Non-pigmented ciliary epithelial cell (primary cell): ENCODE measurements around the gene PRR27.
A peak's percentile ranks its signal among the peaks of the same experiment; 100 is the strongest.

Experiments
- DNase-seq: peaks from one replicate; pipeline ENCODE4 v3.0.0-alpha.2; 2010; ENCODE audit warnings: low read depth

The PRR27 gene

DNA sequence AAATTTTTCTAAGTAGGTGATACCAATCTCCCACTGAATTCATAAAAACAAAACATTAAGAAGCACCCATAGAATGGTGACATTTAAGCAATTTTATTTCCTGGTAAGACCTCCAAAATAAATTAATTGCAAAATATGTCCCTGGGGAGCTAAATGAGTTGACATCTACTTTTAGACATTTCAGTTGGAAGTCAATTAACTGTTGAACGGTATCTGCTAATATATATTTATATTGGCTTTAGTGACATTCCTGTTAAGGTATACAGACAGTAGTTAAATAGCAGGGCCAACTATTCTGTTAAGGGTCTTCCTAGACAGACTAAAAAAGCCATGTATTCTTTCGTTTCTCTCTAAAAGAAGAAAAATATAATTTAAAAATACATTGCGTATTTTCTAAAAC, at the start of gene PRR27:
Gene PRR27, plus strand, starts transcription at position 301 of the 400 bp plus-strand sequence. CDS start 139 bp downstream, outside the sequence.
- DNase-seq = no peak

DNA sequence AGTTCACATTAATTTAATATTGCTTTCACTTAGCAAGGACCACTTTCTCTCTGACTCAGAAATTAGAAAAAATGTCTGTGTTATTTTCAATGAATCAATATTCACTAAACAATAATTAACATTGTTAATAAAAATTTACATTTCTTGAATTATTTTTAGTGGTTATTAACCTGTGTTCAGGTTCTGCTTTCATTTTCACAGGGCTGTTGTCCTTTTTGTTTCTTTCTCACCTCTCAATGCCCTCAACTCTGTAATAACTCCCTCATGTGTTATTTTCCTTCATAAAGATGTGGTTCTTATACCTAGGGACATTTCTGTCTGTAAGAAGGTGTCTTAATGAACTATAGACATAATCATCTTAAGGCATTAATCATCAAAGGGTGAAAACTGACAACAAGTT, 43.1 kb upstream of the PRR27 start:
- no peak for DNase-seq

DNA sequence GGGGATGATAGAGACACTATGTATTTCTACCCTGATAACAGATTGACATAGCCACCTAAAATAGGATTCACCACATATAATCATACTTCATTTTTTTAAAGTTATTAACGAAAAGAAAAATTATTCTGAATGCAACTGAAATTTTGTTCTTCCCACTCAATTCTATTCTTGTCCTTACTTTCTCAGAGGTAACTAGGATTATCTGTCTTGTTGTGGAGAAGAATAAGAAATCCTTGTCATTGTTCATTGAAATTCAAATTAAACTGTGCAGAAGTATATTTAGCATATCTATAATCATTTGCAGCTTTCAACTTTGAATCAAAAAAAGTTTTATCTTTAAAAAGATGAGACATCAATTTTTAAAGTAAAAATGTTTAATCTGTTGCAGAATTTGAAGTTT, 40.4 kb upstream of the PRR27 start:
- DNase-seq = no peak

DNA sequence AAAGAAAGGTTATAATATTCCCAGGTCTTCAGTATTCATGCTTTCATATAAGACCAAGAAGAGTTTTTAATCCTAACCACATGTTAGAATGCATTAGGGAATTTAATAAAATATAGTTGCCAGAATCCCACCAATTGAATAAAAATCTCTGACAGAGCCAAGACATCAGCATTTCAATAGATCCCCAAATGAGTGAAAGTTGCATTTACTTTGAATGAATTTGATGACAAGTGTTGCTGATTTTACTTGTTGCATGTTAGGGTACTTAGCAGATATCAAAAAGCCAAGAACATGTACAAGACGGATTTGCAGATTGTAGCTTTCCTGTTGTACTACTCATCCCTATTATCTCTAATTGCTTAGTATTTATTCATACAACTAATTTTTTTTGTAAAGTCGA, 39.9 kb upstream of the PRR27 start:
- no peak for DNase-seq

DNA sequence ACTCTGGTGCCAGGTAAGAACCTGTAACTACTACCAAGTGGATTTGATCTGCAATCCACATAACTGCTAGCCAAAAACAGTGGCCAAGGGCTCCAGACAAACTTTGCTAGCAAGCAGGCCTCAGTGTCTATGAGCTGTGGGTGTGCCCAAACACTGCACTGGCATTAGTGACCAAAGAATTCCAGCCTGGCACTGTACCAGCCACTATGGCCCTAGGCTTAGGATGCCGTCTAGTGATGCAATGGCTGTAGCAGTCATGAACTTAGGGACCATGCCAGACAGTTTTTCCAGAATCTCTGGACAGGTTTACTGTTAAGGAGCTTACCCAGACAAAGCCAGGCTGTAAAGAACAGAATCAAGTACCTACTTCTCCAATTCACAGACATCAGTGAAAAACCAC, 33.7 kb upstream of the PRR27 start:
- no peak for DNase-seq

DNA sequence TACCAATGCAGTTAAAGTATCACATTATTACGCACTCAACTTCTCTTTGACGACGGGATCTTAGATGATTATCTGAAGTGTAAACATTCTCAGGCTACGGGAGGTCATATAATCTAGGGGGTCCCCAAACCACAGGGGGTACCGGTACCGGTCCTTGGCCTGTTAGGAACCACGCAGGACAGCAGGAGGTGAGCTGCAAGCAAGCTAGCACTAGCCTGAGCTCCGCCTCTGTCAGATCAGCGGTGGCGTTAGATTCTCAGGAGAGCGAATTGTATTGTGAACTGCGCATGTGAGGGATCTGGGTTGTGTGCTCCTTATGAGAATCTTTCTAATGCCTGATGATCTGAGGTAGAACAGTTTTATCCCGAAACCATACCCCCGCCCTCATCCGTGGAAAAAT, 20.6 kb upstream of the PRR27 start:
- DNase-seq = no peak

DNA sequence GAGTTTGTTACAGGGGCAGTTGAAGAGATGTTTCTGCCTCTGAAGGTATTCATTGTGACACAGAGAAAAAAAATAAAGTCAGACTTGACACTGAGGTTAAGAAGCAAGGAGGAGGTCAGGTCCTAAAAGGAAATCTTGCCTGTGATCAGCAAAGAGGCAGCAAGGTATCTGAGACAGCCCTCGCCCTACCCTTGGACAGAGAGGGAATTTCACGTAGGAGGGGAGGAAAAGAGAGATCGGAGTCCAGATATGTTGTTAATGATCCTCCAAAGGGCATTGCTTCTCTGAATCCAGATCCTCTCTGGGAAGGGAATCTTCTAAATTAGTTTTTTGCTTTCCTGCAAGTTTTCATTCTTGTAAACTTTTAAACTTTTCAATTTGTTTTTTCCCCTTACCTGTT, 15.3 kb upstream of the PRR27 start:
- no peak for DNase-seq

DNA sequence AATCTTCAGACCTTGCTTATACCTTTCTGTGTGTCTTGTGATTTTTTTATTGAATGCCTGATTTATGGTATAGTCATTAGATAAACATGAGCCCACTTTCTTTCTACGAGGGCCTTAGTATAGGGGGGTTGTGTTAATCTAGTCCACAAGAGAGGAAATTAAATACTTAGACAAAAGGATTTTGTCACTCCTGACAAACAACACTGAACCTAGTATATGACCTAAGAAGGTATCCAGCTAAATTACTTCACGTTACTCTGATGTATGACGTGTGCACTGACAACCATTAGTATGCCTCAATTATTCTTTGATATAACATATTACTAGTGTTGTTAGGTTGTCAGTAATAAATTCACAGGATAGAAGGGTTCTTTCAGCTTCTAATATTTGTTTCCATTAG, 2.8 kb upstream of the PRR27 start:
- no peak for DNase-seq

DNA sequence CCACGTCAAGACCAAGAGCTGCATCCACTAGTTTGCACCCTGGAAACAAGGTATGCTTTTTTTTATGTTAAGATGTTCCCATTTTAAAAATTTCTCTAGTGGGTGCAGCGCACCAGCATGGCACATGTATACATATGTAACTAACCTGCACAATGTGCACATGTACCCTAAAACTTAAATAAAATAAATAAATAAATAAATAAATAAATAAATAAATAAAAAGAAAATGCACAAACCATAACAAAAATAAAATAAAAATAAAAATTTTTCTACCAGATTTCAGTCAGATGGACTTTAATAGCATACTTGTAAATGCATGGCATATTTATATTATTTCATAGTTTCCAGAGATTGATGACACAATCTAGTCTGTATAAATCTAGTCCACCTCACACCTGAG, 1.9 kb upstream of the PRR27 start:
- DNase-seq = no peak

DNA sequence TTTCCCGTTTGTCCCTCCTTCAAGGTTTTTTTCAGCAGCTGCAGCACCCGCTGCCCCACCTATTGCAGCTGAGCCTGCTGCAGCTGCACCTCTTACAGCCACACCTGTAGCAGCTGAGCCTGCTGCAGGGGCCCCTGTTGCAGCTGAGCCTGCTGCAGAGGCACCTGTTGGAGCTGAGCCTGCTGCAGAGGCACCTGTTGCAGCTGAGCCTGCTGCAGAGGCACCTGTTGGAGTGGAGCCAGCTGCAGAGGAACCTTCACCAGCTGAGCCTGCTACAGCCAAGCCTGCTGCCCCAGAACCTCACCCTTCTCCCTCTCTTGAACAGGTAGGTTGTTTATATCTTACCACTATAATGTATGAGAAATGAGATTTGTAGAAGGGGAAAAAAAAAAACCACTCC, 4.5 kb downstream of the PRR27 start:
- DNase-seq = no peak

DNA sequence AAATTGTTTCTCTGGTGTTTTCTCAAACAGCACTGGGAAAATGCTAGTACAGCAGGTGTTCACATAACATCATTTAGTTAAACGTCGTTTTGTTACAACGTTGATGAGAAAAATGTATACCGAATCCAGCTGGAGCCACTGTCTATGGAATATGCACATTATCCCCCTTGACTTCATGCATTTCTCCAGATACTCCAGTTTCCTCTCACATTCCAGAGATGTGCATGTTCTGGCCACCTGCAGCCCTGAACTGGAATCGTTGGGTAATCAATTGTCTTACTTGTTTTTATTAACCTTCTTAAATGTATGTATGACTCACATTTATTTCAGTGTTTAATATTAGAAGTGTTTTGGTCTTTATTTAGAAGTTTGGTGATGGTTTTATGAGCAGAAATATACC, 23.1 kb downstream of the PRR27 start:
- DNase-seq = no peak

DNA sequence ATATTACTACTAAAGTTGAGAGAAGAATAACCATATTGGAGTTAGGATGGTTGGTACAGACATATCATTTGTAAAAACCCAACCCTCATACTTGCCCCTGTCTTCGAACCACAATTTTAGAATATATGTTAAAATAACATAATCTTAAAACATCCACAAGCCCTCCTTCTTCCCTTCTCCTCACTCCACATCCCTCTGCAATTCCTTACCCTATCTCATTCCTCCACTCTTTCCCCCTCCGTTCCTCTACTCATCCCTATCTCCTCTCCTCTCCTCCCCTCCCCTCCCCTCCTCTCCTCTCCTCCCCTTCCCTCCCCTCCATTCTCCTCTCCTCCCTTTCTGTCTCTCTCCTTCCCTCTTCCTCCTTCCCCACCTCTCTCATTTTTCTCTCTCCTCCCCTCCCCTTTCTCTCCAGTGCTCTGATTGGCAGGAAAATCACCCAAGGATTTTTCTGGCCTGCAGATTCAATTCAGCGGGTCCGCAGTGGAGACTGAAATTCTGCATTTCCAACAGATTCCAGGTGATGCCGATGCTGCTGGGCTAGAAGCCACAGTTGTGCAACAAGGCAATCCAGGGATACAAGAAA, 24.1 kb downstream of the PRR27 start:
- no peak for DNase-seq

DNA sequence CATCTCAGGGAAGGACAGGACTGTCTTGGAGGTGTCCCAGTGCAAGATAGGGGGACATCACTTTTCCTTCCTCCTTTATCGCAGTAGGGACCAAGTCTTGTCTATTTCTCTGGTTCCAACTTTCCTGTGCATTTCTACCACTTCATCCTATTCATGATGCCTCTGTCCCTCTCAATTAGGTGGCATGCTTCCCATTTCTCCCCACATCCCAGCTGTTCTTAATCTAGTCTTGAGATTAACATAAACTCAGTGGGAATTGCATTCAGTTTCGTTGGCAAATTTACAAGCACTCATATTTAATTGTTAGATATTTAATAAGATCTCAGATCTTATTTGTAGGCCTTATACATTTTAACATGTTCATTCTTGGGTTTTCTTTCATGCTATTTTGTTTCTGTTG, 25.8 kb downstream of the PRR27 start:
- no peak for DNase-seq

DNA sequence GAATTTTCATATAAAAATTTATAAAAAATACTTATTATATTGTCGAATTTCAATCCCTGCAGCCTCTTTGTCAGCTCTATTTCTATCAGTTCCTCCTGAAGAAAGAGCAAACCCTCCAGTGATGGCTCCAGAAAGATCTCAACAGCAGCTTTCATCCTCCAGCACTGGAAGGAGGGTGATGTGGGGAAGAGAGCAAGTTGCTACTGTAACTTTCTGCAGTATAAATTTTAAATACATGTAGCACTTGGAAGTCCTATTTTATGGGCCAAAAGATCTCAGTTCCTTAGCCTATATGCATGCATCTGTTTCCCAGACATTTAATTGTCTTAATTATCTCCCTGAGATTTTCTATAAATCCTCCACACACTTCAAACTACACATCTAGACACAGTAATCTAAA, 27.8 kb downstream of the PRR27 start:
- DNase-seq = no peak

DNA sequence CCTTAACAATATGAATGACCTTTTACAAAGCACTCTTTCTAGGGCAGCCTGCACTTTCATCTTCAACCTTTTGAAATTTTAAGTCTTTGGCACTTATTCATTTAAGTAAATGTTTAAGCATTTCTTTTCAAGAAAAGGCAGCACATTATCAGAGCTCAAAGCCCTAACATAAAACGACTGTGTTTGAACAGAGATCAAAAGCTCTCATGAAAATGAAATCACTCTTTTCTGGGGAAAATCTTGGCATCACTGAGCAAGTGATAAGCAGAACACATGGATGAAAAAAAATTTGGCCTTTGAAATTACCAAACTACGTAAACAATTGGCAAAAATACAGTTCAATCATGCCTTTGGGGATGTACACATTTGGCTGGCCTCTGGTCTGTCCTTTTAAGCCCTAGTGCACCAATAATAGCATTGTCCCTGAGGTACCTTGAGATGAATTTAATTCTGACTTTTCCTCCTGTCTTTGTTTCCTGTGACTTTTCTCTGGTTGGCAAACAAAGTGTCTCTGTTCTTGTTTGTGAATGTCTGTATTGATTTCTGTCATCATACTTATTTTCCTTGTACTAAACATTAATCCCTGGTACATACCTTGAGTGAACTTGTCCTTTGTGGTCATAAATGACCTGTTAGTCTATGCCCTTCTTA, 28.6 kb downstream of the PRR27 start:
- no peak for DNase-seq

DNA sequence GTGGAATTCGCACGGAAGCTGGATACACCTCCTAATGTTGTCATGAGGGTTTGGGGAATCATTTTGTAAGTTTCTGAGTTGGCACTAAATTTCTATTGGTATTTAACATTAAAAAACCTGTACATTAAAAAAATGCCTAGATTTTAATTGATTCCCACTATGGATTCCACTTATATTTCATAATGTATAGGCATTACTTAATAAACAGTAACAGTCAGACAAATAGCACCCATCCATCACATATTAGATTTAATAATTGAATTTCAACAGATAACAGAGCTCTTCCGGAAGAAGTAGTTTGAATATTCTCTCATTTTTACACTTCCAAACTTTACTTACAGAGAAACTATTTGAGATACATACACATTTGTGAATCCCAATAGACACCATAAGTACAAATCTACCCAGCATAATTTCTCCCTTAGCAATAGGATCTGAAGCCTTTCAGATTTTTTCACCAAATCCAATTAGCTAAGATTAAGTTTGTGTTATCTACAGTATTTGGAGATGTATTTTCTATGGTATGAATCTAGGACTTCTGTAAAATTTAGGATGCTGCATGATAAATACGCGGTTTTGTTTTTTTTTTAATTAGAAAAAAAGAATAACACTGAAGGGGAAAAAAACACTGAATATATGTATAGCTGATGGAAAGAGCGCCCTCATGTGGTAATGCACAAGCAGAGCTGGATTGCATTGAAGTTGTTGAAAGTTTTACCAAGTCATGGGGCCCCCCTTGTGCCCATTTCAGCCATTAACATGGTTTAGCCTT, 29.3 kb downstream of the PRR27 start:
- peak; percentile 18 for DNase-seq

DNA sequence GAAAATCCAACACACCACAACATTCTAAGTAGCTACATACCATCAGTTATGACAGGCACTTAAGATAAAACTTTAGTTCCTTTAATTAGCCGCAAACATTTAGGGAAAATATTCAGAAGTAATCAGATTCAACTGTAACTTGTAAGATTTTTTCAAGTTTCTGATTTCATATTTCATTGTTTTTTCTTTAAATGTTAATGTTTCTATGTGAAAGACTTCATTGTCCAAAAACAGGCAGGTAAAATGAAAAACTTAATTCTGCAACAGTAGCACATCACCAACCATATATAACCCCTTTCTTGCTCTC, 29.9 kb downstream of the PRR27 start:
- no peak for DNase-seq

DNA sequence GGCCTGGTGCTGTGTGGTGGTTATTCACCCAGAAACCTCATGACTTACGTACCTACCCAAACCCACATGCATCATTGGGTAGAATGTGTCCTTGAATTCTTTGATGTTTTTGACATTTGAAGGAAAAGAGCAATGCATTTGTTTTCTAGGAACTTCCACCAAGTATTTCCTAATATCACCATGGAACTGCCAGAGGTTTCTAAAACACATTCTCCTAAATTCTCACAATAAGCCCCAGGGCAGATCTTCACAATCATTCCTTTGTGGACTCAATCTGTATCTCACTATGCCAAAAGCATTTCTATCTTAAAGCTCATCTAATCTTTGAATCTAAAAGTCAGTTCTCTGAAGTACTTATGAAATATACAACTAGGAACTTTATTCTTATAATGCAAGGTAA, 33.2 kb downstream of the PRR27 start:
- DNase-seq = no peak

DNA sequence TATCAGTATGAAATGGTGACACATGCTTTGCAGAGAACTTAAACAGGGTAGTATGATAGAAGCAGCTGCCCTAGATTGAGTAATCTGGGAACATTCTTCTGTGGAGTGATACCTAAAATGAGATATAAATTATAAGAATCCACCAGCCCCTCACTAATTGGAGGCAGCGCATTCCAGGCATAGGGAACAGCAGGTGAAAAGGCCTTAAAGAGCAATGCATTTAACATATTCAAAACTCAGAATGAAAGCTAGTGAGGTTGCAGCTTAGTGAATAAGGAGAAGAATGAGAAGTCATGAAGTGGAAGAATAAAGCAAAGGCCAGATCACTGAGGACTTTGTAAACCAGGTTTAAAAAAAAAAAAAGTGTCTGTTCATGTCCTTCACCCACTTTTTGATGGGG, 36.5 kb downstream of the PRR27 start:
- DNase-seq = no peak

DNA sequence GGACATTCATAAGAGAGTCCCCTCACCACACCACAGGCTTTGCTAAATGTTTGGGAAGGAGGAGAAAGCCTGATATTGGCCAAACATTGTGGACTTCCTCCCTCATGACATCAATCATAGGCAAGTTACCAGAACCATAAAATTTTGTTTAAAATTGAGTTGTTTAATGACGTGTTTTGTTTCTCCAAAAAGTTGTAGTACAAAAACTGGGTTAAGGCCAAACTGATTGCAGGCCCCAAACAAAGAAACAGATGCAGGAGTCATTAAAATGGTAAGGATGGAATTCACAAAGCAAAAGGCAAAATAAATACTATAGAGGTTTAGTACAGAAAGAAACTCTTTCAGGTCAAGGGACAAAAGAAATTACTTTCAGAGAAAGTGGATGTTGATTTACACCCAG, 37.6 kb downstream of the PRR27 start:
- DNase-seq = no peak

DNA sequence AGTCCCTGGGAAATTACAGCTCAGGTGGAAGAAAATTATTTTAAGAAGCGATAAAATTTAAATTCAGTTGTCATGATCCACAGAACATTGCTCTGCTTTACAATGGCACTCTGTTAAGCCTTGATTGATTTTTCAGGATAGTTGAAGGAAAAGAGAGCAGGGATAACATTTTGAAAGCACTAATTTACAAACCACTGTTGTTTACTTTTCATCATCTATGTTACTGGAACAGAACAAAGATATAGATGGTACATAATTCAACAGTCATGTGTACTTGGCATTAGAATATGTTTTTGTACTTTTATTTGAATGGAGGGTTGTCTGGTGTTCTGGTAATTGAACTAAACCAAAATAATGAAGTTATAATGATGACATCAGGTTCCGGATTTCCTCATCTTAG, 38.9 kb downstream of the PRR27 start:
- DNase-seq = no peak

DNA sequence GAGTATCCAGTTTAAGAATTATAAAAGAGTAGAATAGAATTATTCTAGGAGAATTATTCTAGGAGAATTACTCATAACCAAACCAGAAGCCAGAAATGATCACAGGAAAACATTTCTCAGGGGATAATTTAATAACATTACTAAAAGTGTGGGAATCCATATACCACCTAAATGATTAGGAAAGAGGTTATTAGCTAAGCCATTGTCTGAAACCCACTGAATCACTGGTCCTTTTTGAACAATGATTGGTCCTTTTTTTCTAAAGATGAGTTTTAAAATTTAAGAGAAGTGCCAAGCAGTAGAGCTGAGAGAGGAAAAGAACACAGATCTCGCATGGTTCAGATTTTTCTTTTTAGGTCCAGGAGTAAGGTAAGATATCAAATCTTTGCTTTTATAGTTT, 41.4 kb downstream of the PRR27 start, which contains the start of gene ODAM:
Gene ODAM, plus strand, starts transcription at position 301 of the 400 bp plus-strand sequence. CDS start 819 bp downstream, outside the sequence.
- DNase-seq = no peak

DNA sequence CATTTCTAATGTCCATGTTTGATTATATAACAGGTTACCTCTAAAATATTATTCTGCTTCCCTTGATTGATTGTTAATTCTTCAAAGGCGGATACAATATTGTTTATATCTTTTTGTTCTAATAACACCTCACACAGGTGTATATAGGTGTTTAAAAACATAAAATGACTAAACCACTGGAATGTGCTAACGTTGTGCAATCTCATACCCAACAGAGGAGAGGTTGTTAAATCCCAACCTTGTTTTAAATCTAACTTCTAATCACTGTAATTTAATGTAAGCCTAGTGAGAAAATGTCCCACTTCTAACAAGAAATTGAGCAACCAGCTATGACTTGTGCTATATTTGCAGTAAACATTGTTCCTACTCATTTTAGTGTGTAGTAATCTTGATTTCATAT, 42.8 kb downstream of the PRR27 start:
- no peak for DNase-seq

DNA sequence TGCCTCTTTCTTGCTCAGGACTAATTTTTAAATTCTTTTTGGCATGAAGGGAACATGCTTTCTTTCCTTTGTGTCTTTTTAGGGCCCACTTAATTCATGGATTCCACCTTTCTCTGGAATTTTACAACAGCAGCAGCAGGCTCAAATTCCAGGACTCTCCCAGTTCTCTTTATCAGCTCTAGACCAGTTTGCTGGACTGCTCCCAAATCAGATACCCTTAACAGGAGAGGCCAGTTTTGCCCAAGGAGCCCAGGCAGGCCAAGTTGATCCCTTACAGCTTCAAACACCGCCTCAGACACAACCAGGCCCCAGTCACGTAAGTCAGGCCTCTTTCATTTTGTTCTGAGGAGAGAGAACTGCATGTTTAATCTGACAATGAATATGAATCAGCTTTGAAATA, 43.8 kb downstream of the PRR27 start:
- no peak for DNase-seq
